CD4-positive, alpha-beta T cell (primary cell): ENCODE results near the gene LRIG1. TPM values are rescaled to one million over a fixed set of nuclear protein-coding genes. Genes with fewer than 3 reads are reported as not detected.

Experiments
- ATAC-seq: fragments of 200-7000 bp; cut with Tn5 transposase; one replicate; pipeline ENCODE4 v1.10.0; 2022; ENCODE audit warnings: mild to moderate bottlenecking; ENCODE audit not compliant: poor library complexity
- CTCF ChIA-PET: fragments of 350-600 bp; sonication (Branson Sonifier 250); formaldehyde crosslinking; loops from one replicate; lab custom pipeline; 2021; ENCODE audit warnings: antibody characterized with exemption, inconsistent platforms; lab: Charles Lee
- POLR2A ChIA-PET: fragments of 350-600 bp; sonication (Branson Sonifier 250); formaldehyde crosslinking; loops from one replicate; lab custom pipeline; 2021; ENCODE audit warnings: antibody characterized with exemption, inconsistent platforms; lab: Charles Lee
- DNase-seq, 14 experiments: peaks; one replicate each; pipeline ENCODE4 v3.0.0-alpha.2; 2013 to 2020; ENCODE audit warnings: mixed read lengths in 2 of 14
- H3K27ac ChIP-seq, 2 donors: one replicate each; pipeline versions ENCODE4 v1.5.1 to v1.7.0; 2013; ENCODE audit warnings: low read length in 2 of 2, low read depth in 1 of 2, mild to moderate bottlenecking in 1 of 2
- H3K27me3 ChIP-seq, 2 experiments: 1 replicate in 1 of 2; 2 replicates in 1 of 2; pipeline versions ENCODE4 v1.6.1 to v1.7.0; 2013; ENCODE audit warnings: low read length in 2 of 2, control low read depth in 1 of 2, mild to moderate bottlenecking in 1 of 2, moderate library complexity in 1 of 2; ENCODE audit not compliant: insufficient read depth in 2 of 2, control insufficient read depth in 1 of 2
- H3K36me3 ChIP-seq: one replicate; pipeline ENCODE4 v1.6.1; 2013; ENCODE audit warnings: low read length, control low read depth; ENCODE audit not compliant: insufficient read depth
- H3K4me1 ChIP-seq: one replicate; pipeline ENCODE4 v1.6.1; 2013; ENCODE audit warnings: low read length, control low read depth; ENCODE audit not compliant: insufficient read depth
- H3K4me3 ChIP-seq: one replicate; pipeline ENCODE4 v1.5.1; 2013; ENCODE audit warnings: mild to moderate bottlenecking, low read length, moderate library complexity
- H3K9me3 ChIP-seq, 2 experiments: 1 replicate in 1 of 2; 2 replicates in 1 of 2; pipeline versions ENCODE4 v1.6.1 to v1.7.0; 2013; ENCODE audit warnings: low read length in 2 of 2, mild to moderate bottlenecking in 2 of 2, control low read depth in 1 of 2, moderate library complexity in 1 of 2; ENCODE audit not compliant: control insufficient read depth in 1 of 2, insufficient read depth in 1 of 2
- H3K27ac Mint-ChIP-seq: one replicate; pipeline ENCODE4 v1.8.0; 2020; ENCODE audit warnings: mixed read lengths
- H3K27me3 Mint-ChIP-seq: one replicate; pipeline ENCODE4 v1.8.0; 2021; ENCODE audit warnings: mixed read lengths
- H3K36me3 Mint-ChIP-seq: one replicate; pipeline ENCODE4 v1.8.0; 2021; ENCODE audit warnings: low read depth, mixed read lengths
- H3K4me1 Mint-ChIP-seq: one replicate; pipeline ENCODE4 v1.8.0; 2021; ENCODE audit warnings: low read depth, mixed read lengths
- H3K4me3 Mint-ChIP-seq: one replicate; pipeline ENCODE4 v1.8.0; 2020; ENCODE audit warnings: mild to moderate bottlenecking, mixed read lengths
- H3K9me3 Mint-ChIP-seq: one replicate; pipeline ENCODE4 v1.8.0; 2020; ENCODE audit warnings: mixed read lengths
- intact Hi-C, 2 experiments: fragments of 100-400 bp; cut with DNase I in 1 of 2; cut with micrococcal nuclease in 1 of 2; formaldehyde crosslinking; loops; one replicate each; pipeline versions ENCODE4 v1.15.1 to v1.9.0; 2023 to 2025; cut with DNase I, micrococcal nuclease
- total RNA-seq, 174 experiments: library from RNA in 2 of 174; stranded (reverse) in 2 of 174; gene quantifications; one replicate each; pipeline ENCODE4 v1.2.3 and lab custom pipeline; 2021 to 2026
- TF ChIP-seq, protein P1 (sequence below): fragments of 200-600 bp; IDR thresholded peaks from one replicate; pipeline ENCODE4 v1.8.0; 2022; ENCODE audit warnings: antibody characterized with exemption, mild to moderate bottlenecking

LRIG1 gene
- total RNA-seq, 2 experiments from 2014 or later: 30.1 to 33.1 TPM

DNA sequence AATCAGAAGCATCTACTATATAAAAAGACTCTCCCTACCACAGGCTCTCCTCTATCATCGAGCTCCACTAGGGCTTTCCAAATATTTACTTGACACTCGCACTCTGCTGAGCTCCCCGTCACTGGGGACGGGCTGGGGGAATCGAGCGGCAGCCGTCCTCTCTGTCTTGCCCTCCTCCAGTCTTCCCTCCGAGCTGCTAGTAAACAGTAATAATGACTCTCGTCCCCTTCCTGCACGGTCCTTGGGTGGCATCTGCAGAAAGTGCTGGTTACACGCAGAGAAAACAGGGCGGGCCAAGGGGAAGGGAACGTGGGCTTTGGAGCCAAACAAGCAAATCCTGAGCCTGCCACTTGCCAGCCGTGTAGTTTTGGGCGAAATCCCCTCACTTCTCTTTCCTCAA, 96.6 kb downstream of the LRIG1 start:
- TF ChIP-seq, protein P1, sequence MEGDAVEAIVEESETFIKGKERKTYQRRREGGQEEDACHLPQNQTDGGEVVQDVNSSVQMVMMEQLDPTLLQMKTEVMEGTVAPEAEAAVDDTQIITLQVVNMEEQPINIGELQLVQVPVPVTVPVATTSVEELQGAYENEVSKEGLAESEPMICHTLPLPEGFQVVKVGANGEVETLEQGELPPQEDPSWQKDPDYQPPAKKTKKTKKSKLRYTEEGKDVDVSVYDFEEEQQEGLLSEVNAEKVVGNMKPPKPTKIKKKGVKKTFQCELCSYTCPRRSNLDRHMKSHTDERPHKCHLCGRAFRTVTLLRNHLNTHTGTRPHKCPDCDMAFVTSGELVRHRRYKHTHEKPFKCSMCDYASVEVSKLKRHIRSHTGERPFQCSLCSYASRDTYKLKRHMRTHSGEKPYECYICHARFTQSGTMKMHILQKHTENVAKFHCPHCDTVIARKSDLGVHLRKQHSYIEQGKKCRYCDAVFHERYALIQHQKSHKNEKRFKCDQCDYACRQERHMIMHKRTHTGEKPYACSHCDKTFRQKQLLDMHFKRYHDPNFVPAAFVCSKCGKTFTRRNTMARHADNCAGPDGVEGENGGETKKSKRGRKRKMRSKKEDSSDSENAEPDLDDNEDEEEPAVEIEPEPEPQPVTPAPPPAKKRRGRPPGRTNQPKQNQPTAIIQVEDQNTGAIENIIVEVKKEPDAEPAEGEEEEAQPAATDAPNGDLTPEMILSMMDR: no peak
- Histone ChIP-seq H3K27ac (no peak overlapping the region), H3K36me3 (peaks cover 75% of the 10 kb centered on the region), H3K27me3 (no peaks in the 10 kb centered on the region), H3K4me3 (no peak overlapping the region), H3K9me3 (no peaks in the 10 kb centered on the region), H3K4me1 (peaks cover 3% of the 10 kb centered on the region)
- intact Hi-C loops: no loop called here
- no peak for DNase-seq
- H3K27ac Mint-ChIP-seq: no peak overlapping the region
- no peaks in the 10 kb centered on the region for H3K27me3 Mint-ChIP-seq
- POLR2A ChIA-PET: no interaction called here
- CTCF ChIA-PET: interaction anchor here (0.9 to 1.8 kb wide), 2 partner anchors 25 to 417 kb away, joined by 3 to 4 read pairs; no protein-coding TSS in a partner anchor
- ATAC-seq: no peak
- no peaks in the 10 kb centered on the region for H3K4me1 Mint-ChIP-seq
- H3K9me3 Mint-ChIP-seq: no peaks in the 10 kb centered on the region
- peaks cover 43% of the 10 kb centered on the region for H3K36me3 Mint-ChIP-seq
- no peak overlapping the region for H3K4me3 Mint-ChIP-seq

- peaks cover 45% of the 10 kb centered on the region for H3K36me3 Mint-ChIP-seq
- Histone ChIP-seq H3K27me3 (no peaks in the 10 kb centered on the region), H3K4me3 (no peak overlapping the region), H3K27ac (no peak overlapping the region), H3K36me3 (peaks cover 81% of the 10 kb centered on the region), H3K9me3 (no peaks in the 10 kb centered on the region), H3K4me1 (peaks cover 3% of the 10 kb centered on the region)
- CTCF ChIA-PET: interaction anchor here (1.8 kb wide), 1 partner anchor 25 kb away, joined by 4 read pairs; no protein-coding TSS in a partner anchor
- POLR2A ChIA-PET: no interaction called here
- H3K27ac Mint-ChIP-seq: peak overlapping the region; percentile 60
- no peaks in the 10 kb centered on the region for H3K9me3 Mint-ChIP-seq
- no peaks in the 10 kb centered on the region for H3K27me3 Mint-ChIP-seq
- DNase-seq (no peak), ATAC-seq (no peak)
- TF ChIP-seq, protein P1: no peak
- no peaks in the 10 kb centered on the region for H3K4me1 Mint-ChIP-seq
- no peak overlapping the region for H3K4me3 Mint-ChIP-seq
- intact Hi-C loops: no loop called here
Measured at GRCh38 chr3:66403323-66403990, 97.4 kb downstream of the LRIG1 start.

GRCh38 chr3:66402596-66403290, 98.1 kb downstream of the LRIG1 start:
- TF ChIP-seq, protein P1: no peak
- Mint-ChIP-seq H3K36me3 (peaks cover 49% of the 10 kb centered on the region), H3K4me1 (no peaks in the 10 kb centered on the region), H3K27me3 (no peaks in the 10 kb centered on the region), H3K27ac (peak overlapping the region; percentile 60), H3K4me3 (no peak overlapping the region), H3K9me3 (no peaks in the 10 kb centered on the region)
- CTCF ChIA-PET: interaction anchor here (1.8 kb wide), 1 partner anchor 24 kb away, joined by 4 read pairs; no protein-coding TSS in a partner anchor
- POLR2A ChIA-PET: no interaction called here
- Histone ChIP-seq H3K4me1 (no peaks in the 10 kb centered on the region), H3K27me3 (no peaks in the 10 kb centered on the region), H3K4me3 (no peak overlapping the region), H3K27ac (no peak overlapping the region), H3K9me3 (no peaks in the 10 kb centered on the region), H3K36me3 (peaks cover 81% of the 10 kb centered on the region)
- intact Hi-C loops: no loop called here
- ATAC-seq (no peak), DNase-seq (no peak)
